ENCODE data around the gene DNAJB12. TPM values are rescaled to one million over a fixed set of nuclear protein-coding genes. Genes with fewer than 3 reads are reported as not detected.

DNAJB12 gene
- total and polyA plus RNA-seq, 10 of the 15 experiments (the other 5 are each of a cell fraction or from before 2014, with no cell fraction given), result 4.6 to 31.6 (median 18.8) TPM

DNA sequence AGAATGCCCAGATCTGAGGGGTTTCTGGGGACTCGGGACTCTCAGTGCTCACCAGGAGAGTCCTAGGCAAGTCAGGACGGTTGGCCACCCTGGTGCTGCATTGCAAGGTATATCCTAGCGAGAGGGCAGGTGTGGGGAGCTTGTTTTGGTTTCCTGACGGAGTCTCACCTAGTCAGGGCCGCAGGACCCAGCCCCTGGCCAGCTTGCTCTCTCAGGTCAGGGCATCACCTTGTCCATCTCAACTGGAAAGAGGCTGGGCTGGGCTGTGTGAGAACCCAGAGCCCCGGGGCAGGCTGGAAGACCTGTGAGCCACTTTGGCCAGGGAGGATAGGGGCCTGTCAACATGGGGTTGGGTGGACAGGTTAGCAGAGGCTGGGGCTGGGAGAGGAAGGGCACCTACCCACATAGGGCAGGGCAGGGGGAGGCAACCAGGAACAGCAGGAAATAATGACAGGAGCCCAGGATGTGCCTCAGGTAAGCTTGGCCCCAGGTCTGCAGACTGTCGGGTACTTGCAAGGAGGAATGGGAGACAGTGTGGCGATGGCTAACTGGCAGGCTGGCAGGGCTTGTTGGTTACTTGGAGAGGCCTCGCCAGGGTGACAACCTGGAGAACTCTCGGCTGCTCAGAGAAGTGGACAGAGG, 31.5 kb downstream of the DNAJB12 start:
- no peak overlapping the region for H2AFZ ChIP-seq (ENCODE audit: control insufficient read depth, low read depth, low read length)
- POLR2A ChIA-PET, result interaction anchor here (0.5 to 6.6 kb wide), 3 partner anchors 10 to 85 kb away, joined by 3 to 120 read pairs (median 6); no protein-coding TSS in a partner anchor

More for the DNA sequence above, 31.5 kb downstream of the DNAJB12 start:
- no peaks in the 10 kb centered on the region for H3K9me3 ChIP-seq (replicated peaks; ENCODE audit: control insufficient read depth, insufficient read depth, low read length)
- H3K4me2 ChIP-seq (ENCODE audit: control insufficient read depth, insufficient read depth), result no peak overlapping the region
- ChIA-PET SMC1A (ENCODE audit: uncharacterized antibody, unreplicated experiment) (interaction anchor here (1.2 to 6.5 kb wide), 3 partner anchors 11 to 64 kb away, joined by 3 to 103 read pairs (median 3); no protein-coding TSS in a partner anchor), CTCF (interaction anchor here (7.4 kb wide), 1 partner anchor 14 kb away, joined by 59 read pairs; no protein-coding TSS in a partner anchor), RAD21 (ENCODE audit: unreplicated experiment) (interaction anchor here (0.9 to 8.4 kb wide), 3 partner anchors 12 to 48 kb away, joined by 4 to 137 read pairs (median 5); no protein-coding TSS in a partner anchor)
- DNase-seq (ENCODE audit: low read depth, low spot score) (no peak), FAIRE-seq (no peak), ATAC-seq (no peak)
- TF ChIP-seq, protein P1, sequence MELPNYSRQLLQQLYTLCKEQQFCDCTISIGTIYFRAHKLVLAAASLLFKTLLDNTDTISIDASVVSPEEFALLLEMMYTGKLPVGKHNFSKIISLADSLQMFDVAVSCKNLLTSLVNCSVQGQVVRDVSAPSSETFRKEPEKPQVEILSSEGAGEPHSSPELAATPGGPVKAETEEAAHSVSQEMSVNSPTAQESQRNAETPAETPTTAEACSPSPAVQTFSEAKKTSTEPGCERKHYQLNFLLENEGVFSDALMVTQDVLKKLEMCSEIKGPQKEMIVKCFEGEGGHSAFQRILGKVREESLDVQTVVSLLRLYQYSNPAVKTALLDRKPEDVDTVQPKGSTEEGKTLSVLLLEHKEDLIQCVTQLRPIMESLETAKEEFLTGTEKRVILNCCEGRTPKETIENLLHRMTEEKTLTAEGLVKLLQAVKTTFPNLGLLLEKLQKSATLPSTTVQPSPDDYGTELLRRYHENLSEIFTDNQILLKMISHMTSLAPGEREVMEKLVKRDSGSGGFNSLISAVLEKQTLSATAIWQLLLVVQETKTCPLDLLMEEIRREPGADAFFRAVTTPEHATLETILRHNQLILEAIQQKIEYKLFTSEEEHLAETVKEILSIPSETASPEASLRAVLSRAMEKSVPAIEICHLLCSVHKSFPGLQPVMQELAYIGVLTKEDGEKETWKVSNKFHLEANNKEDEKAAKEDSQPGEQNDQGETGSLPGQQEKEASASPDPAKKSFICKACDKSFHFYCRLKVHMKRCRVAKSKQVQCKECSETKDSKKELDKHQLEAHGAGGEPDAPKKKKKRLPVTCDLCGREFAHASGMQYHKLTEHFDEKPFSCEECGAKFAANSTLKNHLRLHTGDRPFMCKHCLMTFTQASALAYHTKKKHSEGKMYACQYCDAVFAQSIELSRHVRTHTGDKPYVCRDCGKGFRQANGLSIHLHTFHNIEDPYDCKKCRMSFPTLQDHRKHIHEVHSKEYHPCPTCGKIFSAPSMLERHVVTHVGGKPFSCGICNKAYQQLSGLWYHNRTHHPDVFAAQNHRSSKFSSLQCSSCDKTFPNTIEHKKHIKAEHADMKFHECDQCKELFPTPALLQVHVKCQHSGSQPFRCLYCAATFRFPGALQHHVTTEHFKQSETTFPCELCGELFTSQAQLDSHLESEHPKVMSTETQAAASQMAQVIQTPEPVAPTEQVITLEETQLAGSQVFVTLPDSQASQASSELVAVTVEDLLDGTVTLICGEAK (IDR thresholded peaks at IDR 0.05; ENCODE audit: borderline replicate concordance), result no peak
- TF ChIP-seq POLR2AphosphoS2 (IDR thresholded peaks at IDR 0.05; ENCODE audit: low read depth, low read length) (no peak), SUZ12 (IDR thresholded peaks at IDR 0.05; ENCODE audit: unreplicated experiment) (no peak), SPI1 (IDR thresholded peaks at IDR 0.05; ENCODE audit: borderline replicate concordance, insufficient read depth, low read depth, low read length) (no peak), SMARCA5 (IDR thresholded peaks at IDR 0.05) (no peak), EP300 (IDR thresholded peaks at IDR 0.05; ENCODE audit: borderline replicate concordance in 1 of 2, control insufficient read depth in 1 of 2, low read depth in 2 of 2, low read length in 2 of 2) (no peak), FOS (IDR thresholded peaks at IDR 0.05; ENCODE audit: borderline replicate concordance, extremely low read depth, insufficient read length) (no peak)
- TF ChIP-seq, protein P2, sequence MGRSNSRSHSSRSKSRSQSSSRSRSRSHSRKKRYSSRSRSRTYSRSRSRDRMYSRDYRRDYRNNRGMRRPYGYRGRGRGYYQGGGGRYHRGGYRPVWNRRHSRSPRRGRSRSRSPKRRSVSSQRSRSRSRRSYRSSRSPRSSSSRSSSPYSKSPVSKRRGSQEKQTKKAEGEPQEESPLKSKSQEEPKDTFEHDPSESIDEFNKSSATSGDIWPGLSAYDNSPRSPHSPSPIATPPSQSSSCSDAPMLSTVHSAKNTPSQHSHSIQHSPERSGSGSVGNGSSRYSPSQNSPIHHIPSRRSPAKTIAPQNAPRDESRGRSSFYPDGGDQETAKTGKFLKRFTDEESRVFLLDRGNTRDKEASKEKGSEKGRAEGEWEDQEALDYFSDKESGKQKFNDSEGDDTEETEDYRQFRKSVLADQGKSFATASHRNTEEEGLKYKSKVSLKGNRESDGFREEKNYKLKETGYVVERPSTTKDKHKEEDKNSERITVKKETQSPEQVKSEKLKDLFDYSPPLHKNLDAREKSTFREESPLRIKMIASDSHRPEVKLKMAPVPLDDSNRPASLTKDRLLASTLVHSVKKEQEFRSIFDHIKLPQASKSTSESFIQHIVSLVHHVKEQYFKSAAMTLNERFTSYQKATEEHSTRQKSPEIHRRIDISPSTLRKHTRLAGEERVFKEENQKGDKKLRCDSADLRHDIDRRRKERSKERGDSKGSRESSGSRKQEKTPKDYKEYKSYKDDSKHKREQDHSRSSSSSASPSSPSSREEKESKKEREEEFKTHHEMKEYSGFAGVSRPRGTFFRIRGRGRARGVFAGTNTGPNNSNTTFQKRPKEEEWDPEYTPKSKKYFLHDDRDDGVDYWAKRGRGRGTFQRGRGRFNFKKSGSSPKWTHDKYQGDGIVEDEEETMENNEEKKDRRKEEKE (IDR thresholded peaks at IDR 0.05), result no peak
- TF ChIP-seq, protein P3, sequence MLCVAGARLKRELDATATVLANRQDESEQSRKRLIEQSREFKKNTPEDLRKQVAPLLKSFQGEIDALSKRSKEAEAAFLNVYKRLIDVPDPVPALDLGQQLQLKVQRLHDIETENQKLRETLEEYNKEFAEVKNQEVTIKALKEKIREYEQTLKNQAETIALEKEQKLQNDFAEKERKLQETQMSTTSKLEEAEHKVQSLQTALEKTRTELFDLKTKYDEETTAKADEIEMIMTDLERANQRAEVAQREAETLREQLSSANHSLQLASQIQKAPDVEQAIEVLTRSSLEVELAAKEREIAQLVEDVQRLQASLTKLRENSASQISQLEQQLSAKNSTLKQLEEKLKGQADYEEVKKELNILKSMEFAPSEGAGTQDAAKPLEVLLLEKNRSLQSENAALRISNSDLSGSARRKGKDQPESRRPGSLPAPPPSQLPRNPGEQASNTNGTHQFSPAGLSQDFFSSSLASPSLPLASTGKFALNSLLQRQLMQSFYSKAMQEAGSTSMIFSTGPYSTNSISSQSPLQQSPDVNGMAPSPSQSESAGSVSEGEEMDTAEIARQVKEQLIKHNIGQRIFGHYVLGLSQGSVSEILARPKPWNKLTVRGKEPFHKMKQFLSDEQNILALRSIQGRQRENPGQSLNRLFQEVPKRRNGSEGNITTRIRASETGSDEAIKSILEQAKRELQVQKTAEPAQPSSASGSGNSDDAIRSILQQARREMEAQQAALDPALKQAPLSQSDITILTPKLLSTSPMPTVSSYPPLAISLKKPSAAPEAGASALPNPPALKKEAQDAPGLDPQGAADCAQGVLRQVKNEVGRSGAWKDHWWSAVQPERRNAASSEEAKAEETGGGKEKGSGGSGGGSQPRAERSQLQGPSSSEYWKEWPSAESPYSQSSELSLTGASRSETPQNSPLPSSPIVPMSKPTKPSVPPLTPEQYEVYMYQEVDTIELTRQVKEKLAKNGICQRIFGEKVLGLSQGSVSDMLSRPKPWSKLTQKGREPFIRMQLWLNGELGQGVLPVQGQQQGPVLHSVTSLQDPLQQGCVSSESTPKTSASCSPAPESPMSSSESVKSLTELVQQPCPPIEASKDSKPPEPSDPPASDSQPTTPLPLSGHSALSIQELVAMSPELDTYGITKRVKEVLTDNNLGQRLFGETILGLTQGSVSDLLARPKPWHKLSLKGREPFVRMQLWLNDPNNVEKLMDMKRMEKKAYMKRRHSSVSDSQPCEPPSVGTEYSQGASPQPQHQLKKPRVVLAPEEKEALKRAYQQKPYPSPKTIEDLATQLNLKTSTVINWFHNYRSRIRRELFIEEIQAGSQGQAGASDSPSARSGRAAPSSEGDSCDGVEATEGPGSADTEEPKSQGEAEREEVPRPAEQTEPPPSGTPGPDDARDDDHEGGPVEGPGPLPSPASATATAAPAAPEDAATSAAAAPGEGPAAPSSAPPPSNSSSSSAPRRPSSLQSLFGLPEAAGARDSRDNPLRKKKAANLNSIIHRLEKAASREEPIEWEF (IDR thresholded peaks at IDR 0.05; ENCODE audit: insufficient replicate concordance, low read depth, low read length), result no peak
- H3K79me2 ChIP-seq (ENCODE audit: control insufficient read depth, insufficient read depth, low read length), result peaks cover 7% of the 10 kb centered on the region
- H4K20me1 ChIP-seq (ENCODE audit: control insufficient read depth, insufficient read depth), result no peaks in the 10 kb centered on the region
- H3K27ac ChIP-seq (ENCODE audit: control insufficient read depth, insufficient read depth), result no peak overlapping the region
- no peaks in the 10 kb centered on the region for H3K27me3 ChIP-seq (replicated peaks in 1 of 2; ENCODE audit: control insufficient read depth in 2 of 2, insufficient read depth in 2 of 2, low read length in 1 of 2)
- intact Hi-C loops (cut with micrococcal nuclease; ENCODE audit: unreplicated experiment), result no loop called here
- in situ Hi-C loops (cut with MboI), result no loop called here
- H3K4me1 ChIP-seq (ENCODE audit: control insufficient read depth, insufficient read depth, low read length), result peaks cover 50% of the 10 kb centered on the region
- no peak overlapping the region for H3K4me3 ChIP-seq
- H3K36me3 ChIP-seq (ENCODE audit: control insufficient read depth in 2 of 2, insufficient read depth in 2 of 2, low read length in 1 of 2), result no peaks in the 10 kb centered on the region
- 90% methylated on average over 10 of the region's 10 CpGs for WGBS (ENCODE audit: insufficient coverage, insufficient replicate concordance, low lambda C conversion rate, missing lambda C conversion rate)
- BruUV-seq (replicated peaks), result no TSS peak
- H3K9ac ChIP-seq (ENCODE audit: control insufficient read depth, insufficient read depth, low read length), result no peak overlapping the region

All from GM12878 (cell line).